GM19351 (cell line): Measurements from ENCODE around the gene VWF.

Experiments
- ATAC-seq: cut with Tn5 transposase; IDR thresholded peaks from one replicate; pipeline ENCODE4 v1.9.1; 2021; ENCODE audit warnings: mild to moderate bottlenecking, moderate library complexity; ENCODE audit not compliant: unreplicated experiment

The VWF gene

DNA sequence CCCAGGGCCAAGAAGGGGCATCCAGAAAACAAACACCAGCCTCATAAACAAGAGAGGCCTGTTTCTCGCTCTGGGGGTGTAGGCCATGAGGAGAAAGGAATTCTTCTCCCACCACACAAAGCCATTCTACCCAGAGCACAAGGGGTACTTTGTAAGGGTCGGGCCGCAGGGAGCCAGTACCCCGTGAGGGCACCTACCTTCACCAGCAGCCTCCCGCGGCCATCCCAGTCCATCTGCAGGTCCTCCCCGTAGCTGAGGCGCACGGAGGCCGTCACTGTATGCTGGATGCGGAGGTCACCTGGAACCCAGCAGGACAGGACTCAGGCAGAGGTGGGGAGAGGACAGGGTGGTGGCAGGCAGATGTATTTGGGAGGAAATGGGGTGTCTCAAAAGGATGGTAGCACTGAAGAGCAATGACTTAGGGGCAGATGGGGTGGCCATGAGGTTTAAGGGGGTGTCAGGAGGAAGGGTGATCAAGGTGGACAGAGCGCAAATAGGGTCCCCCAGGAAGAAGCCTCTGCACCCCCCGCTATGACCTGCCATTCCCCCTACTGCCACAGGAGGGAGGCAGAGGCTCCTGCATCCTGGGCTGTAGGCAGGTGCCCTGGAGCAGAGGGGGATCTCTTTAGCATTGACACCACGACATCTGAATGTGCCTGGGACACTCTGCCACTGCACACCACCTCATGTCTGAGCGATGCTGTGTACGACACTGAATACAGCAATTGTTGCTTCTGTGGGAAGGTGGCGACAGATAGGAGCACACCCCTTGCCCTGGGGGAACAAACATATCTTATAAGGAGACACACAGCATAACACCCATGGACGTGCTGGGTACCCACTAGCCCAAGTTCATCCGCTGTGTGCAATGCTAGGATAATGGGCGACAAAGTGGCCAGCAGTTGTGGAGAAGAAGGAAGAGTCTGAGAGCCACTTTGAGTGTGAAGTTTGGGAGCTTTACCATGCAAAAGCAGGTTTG is 61.4 kb downstream of the VWF start:
- ATAC-seq, result no peak

DNA sequence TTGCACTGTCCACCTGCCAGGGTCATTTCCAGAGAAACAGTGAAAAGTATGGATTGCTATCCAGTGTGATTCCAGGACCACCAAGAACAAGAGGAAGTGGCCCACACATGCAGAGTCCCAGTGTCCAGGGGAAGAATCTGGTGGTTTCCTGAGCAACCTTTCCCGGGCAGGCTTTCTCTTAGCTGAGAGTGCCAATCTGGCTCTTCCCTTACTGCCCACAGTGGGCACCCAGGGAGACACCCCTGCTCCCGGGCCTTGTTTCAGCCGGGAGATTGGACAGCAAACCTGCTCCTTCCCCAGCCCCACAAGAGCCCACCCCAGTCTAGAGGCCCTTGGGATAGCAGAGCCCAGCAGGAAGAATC is 62.1 kb downstream of the VWF start:
- ATAC-seq, result no peak

DNA sequence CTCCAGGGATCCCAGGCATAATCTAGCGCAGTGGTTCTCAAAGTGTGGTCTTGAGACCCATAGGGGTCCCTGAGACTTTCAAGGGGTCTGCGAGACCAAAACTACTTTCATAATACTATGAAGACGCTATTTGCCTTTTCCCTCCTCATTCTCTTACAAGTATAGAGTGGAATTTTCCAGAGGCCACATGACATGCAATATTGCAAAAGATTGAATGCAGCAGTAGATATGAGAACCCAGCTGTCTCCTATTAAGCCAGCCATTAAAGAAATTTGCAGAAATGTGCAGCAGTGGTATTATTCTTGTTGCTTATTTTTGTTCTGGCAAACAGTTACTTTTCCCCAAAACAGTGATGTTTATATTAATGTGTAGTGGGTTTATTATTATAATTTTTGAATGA is 62.8 kb downstream of the VWF start:
- no peak for ATAC-seq

DNA sequence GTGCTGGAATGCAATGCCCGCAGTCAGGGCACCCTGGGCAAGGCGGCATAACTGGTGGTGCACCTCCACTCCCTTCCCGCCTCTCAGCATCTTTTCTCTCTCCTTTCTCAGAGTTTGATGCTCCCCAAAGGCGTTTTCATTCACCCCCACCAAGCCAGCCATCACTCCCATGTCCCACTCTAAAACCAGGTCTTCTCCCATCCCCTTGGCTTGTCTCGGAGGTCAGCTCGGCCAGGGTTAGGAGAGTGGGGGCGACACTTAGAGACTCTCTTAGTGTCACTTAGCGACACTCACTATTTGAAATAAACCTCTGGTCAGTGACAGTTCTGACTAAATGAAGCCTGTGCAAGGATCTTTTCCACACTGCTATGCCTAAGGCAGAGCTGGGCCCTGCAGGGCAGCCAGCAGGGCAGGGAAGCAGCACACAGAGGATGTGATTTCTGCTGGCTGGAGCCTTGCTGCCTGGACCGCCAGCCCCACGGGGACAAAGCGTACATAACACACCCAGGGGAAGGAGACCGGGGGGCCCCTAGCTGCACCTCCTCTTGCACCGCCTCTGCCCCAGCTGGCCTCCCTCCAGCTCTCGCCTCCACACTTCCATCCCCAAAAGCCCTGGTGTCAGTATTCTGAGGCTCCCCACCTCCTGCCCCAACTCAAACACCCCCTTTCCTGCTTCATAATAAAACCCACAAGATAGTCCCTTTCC is 64.5 kb downstream of the VWF start:
- no peak for ATAC-seq

DNA sequence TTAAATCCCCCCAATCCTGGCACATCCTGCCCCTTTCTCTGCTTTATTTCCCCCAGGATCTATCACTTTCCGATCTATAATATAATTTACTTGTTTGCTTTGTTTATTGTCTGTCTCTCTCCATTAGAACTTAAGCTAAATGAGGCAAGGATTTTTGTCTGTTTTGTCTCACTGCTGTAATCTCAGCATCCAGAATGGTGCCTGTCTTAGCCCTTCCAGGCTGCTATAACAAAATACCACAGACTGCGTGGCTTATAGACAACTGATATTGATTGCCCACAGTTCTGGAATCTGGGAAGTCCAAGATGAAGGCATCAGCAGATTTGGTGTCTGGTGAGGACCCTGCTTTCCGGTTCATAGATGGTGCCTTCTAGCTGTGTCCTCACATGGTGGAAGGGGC is 65.2 kb downstream of the VWF start:
- ATAC-seq, result no peak

DNA sequence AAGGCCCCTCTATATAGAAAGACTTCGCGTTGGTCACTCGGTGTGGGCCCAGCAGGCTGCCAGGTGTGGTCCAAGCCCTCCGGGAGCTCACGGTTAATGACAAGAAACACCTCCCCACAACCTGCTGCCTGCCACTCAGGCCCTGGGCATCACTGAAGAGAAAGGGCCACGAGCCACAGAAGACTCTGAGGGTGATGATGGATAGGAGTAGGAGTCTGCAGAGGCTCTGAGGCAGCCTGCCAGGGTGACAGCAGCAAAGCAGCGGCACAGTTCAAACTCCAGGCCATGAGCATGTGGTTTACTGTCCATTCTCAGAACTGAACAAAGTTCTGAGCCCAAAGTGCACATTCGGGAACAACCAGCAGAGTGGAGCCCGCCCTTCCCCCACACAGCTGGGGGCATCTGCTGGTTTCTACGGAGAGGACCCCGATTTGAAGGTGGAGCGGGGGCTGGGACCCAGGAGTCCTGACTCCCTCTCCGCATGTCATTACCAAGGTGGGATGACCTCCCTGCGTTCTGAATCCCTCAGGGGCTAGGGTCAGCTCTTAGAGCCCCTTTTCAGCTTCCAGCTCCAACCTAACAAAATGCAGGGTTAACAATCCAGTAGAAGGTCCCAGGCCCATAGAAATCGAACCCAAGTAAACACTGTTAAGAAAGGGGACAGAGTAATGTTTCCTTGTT is 65.8 kb downstream of the VWF start:
- ATAC-seq, result no peak

DNA sequence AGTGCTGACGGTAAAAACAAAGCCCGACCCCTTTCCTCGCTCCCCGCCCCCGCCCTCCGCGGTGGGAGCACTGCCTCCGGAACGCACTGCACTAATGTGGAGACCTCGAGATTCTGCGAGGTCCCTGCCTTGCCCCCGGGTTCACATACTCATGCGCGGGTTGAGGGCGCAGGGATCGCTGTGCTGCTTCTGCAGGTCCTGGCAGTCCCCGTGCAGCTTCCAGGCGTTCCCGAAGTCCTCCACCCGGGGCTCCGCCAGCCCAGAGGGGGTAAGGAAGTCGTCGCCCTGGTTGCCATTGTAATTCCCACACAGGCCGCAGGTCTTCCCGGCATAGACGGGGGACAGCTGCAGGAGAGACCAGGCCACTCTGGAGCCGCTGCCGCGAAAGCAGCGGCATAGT is 66.8 kb downstream of the VWF start:
- ATAC-seq, result no peak

DNA sequence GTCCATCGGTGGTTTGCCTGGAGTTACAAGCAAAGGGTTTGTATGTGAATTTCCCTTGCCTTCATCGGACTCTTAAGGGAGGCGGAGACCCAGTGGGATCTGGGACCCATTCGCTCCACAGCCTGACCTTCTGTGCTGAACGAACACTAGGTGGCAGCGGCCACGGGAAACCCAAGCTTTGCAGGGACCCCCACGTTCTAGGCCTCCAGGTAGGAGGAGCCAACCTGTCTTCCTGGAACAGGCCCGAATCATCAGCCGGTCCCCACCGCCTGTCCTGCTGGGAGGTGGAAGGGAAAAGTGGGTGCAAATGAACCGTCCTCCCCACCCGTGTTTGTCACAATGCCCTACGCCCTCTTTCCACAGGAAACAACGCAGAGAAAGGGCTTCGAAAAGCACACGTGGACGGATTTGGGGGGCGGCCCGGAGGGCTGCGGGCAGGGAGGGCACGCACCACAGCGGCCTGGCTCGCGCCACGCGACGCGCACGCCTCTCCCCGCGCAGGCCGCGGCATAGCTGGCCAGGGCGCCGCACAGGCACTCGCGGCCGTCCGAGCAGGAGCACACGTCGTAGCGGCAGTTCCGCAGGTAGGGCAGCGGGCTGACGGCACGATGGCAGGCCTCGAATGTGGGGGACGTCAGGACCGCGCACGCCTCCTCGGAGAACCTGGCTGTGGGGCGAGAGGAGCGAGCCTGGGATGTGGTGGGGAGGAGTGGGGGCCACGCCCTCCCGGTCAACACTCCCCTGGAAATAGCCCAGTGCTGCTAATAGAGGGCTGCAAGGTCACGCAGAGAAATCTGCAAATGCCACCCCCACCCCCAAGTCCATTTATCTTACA is 67.8 kb downstream of the VWF start:
- ATAC-seq, result no peak

DNA sequence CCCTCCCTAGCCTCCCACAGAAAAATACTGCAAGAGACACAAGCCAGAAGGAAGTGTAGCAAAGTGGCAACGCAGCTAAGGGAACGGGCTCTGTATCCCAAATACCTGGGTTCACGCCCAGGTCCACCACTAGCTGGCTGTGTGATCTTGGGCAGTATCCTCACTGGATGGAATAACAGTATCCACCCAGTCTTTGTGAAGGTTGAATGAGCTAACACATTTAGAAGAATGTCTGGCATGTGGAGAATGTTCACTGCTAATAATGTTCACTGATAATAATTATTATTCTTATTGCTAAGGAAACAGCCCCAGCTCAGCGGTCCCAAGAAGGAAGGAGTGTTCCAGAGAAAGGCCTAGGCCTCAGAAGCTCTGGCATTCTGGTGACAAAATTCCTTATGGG is 70.9 kb downstream of the VWF start:
- ATAC-seq, result no peak

DNA sequence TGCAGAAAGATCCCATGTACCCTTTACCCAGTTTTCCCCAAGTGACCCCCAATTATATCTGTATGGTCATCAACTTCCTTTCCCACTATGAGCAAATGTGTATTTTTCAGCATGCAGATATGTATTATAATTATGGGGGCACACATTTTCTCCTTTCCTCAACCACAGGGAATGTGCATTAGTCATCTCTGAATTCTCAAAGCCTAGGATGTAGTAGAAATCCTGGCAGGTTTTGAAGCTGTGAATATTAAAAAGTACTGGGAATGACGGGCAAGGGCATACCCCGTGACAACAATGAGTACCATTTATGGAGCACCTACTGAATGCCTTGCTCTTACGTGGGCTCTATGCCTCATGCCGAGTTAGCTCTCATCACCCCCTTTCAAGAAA is 71.5 kb downstream of the VWF start:
- no peak for ATAC-seq

DNA sequence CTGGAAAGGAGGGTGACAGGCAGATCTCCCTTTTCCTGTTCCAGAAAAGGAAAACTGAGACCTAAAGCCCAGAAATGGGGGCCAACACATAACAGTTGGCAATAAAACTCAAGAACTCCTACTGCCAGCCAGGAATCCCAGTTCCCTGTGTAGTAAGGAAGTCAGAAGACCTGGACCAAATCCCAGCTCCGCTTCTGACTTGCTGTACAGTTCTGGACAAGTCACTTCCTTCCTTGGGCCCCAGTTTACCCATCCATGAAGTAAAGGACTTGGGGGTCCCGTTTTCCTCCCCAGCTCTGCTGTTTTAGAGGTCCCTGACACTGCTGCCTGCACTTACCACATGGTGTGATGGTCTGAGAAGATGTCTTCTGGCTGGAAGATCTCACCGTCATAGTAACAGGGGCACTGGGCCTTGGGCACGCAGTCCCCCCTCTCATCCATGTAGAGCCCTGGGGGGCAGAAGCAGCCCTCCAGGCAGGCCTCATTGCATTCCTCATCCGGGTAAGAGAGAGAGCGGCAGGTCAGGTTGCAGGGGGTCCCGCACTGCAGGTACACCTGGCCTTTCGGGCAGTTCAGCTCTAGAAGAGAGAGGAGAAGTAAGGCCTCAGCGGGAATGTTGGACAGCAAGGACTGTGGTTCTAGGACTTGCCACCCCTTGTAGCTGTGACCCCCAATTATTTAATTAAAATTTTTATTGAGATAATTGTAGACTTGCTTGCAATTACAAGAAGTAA is 72.1 kb downstream of the VWF start:
- no peak for ATAC-seq

DNA sequence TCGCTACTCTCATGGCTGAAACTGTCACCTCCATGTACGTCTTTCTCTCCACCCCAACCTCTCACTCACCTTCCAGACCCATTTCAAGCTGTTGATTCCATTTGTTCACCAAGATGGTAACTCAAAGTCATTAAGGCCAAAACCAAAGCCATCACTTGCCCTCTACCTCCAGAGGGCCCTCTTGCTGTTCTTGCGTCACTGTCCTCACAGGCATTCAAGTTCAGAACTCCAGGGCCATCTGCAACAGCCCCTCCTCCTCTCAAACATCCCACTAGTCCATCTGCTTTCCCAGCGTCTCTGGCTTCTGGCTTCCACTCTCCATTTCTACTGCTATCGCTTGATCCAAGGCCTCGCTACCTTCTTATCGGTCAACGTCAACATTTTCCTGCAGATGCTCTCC is 74.5 kb downstream of the VWF start:
- ATAC-seq, result no peak

DNA sequence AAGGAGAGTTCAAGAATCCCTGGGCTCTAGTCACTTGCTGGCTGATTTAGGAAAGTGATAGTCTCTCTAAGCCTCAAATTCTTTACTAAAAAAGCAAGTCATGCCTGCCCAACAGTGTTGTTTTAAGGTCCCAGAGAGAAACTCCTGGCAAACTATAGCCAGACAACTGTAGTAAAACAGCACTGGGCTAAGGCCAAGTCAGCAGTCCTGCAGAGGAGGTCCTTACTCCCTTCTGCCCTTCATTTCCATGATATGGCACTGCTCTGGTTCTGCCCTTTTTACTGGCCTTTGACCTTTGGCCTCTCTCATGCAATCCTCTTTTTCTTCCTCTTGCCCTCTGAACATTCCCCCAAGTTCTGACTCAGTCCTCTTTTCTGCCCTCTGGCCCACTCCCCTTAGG is 74.9 kb downstream of the VWF start:
- ATAC-seq, result no peak

DNA sequence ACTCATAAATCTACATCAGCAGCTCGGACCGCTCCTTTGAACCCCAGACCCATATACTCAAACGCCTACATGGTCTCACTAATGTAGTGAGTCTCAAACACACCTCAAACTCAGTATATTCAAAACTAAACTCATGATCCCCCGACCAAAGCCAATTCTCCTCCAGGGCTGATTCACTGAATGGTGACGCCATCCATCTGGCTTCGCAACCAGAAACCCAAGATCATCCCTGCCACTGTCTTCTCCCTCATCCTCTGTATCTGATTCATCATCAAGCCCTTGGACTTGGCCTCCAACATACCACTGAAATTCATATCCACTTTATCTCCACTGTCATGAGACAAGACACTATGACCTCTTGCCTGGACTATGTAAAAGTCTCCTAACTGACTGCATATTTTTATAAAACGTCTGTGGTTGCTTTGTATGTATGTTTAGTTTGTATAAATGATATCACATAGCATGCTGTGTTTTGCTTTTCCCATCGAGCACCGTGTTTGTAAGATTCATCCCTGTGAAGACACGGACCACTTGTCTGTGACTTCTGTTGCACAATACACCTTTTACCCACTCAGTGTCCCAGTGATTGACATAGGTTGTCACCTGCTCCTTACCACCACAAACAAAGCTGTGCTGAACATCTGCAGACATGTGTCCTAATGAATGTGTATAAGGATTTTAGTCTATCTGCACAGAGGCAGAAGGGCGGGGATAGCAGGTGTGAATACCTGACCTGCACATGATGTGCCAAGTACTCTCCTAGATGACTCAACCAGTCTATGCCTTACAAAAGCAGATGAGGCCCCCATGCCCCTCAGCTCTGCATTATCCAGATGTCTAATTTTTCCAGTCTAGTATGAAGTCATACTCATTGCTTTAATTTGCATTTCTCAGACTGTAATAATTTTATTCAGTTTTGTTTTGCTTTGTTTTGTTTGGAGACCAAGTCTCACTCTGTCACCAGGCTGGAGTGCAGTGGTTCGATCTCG is 76.9 kb downstream of the VWF start:
- no peak for ATAC-seq

DNA sequence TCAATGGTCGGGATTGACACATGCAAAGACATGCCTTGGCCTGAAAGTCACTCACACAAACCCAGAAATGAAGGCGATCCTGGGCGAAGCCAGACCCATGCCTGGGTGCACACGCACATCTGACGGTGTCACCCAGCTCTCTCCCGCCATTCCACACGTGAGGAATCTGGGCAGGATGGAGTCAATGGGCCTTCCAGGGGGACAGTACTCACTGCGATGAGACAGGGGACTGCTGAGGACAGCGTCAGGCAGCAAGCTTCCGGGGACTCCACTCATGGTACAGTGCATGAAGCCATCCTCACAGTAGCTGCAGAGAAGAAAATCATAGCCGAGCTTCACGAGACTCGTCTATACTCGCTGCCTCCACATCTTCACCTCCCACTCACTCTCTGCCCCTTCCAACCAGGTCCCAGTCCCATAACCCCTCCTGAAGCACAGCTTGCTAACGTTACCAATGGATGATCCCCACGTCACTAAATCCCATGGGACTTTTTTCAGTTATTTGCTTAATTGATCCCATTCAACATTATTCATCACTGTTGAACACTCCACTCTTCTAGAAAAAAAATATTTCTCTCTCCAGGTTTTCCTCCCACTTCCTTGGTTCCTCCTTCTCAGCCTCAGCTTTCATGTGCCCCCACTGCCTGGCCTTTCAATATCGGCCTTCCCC is 77.8 kb downstream of the VWF start:
- no peak for ATAC-seq

DNA sequence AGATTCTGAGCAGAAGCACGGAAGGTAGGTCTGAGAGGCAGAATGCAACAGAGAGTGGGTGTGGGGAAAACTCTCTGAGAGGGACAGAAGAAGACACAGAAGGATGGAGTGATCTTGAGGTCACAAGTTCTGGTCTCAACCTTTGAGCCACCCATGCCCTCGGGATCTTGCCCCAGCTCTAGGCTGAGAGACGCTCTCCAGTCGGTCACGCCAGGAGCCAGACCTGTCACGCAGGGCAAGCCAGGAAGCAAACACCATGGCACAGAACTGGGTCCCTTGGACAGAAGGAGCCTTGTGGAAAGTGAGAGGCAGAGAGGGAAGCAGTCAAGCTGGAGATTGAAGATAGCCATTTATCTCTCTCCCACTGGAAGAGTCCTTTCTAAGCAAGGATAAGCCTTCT is 79.0 kb downstream of the VWF start:
- ATAC-seq, result no peak

DNA sequence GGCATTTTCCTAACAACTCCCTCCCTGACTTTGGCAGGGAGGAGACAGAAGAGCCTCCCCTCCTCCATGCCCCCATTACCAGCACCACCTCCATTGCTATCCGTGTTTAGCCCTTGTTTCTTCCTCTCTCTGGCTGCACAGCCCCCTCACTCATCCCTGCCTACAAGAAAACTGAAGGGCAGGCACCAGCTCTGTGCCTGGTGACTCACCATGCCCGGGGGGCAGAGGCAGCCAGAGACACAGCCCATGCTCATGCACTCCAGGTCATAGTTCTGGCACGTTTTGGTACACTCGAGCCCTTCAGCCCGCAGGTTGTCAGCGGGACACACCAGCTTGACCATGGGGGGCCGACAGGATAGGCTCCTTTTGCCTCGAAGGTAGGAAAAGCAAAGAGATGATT is 80.4 kb downstream of the VWF start:
- no peak for ATAC-seq

DNA sequence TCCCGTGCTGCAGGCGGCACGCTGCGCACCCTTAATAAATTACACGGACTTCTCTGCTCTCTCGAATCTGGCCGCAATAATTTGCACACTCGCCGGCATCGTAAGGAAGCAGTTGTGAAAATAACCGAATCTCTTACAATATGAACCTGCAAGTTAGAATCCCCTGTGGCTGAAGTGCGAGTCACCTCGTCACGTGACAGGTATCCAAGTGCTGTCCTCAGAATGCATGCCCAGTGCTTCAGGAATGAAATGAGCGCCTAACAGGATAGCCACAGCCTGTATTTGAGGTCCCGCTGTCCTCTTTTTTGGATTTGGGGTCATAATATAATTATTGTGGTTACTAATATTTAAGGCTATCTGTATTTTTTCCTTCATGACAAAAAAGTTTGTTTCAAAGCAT is 82.0 kb downstream of the VWF start:
- ATAC-seq, result no peak

DNA sequence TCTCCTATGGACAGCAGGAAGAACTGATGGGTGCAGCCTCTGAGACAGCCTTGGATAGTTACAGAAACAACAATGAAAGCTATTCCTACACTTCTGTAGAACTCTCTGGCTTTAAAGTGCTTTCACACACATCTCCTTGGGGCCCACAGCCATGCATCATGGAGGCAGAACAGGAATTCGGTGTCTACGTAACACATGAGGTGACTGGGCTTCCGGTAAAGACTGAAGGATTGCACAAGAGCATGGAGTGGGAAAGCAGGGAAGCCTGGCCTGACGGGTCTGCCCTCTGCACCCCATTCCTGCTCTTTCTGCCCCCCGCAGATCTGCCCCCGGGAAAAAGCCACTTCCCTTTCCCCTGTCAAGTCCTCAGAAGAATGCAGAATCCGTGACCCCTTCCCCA is 82.6 kb downstream of the VWF start:
- no peak for ATAC-seq
